NAMALWA (cell line): ENCODE results near the gene NEK6.

Source experiments
- DNase-seq: peaks from one replicate; pipeline ENCODE4 v3.0.0-alpha.2; 2015; ENCODE audit warnings: low spot score

Gene NEK6

GRCh38 chr9:124354346-124355038, 96.7 kb downstream of the NEK6 start:
- no peak for DNase-seq

- DNase-seq: no peak
Measured at GRCh38 chr9:124355039-124355940, 97.5 kb downstream of the NEK6 start.

GRCh38 chr9:124355941-124356744, 98.4 kb downstream of the NEK6 start:
- no peak for DNase-seq

GRCh38 chr9:124356745-124357390, 99.1 kb downstream of the NEK6 start:
- DNase-seq: no peak

- DNase-seq: peak; percentile 38
Measured at GRCh38 chr9:124357721-124358361, 100.1 kb downstream of the NEK6 start.

- no peak for DNase-seq
Measured at GRCh38 chr9:124358631-124359030, 100.9 kb downstream of the NEK6 start.

- DNase-seq: no peak
Measured at GRCh38 chr9:124359426-124359825, 101.7 kb downstream of the NEK6 start.

- DNase-seq: peak; percentile 20
Measured at GRCh38 chr9:124359855-124360678, 102.3 kb downstream of the NEK6 start.

- DNase-seq: no peak
Measured at GRCh38 chr9:124361128-124361527, 103.4 kb downstream of the NEK6 start.

- no peak for DNase-seq
Measured at GRCh38 chr9:124363326-124364096, 105.8 kb downstream of the NEK6 start.

GRCh38 chr9:124364141-124364540, 106.4 kb downstream of the NEK6 start:
- DNase-seq: no peak

GRCh38 chr9:124365036-124365435, 107.3 kb downstream of the NEK6 start:
- DNase-seq: no peak

- no peak for DNase-seq
Measured at GRCh38 chr9:124366476-124367220, 108.9 kb downstream of the NEK6 start.

GRCh38 chr9:124368692-124369091, 110.9 kb downstream of the NEK6 start:
- no peak for DNase-seq

GRCh38 chr9:124369231-124369797, 111.6 kb downstream of the NEK6 start:
- DNase-seq: no peak

GRCh38 chr9:124370896-124371582, 113.3 kb downstream of the NEK6 start:
- no peak for DNase-seq

GRCh38 chr9:124372038-124372437, 114.3 kb downstream of the NEK6 start:
- DNase-seq: no peak

GRCh38 chr9:124373386-124373785, 115.6 kb downstream of the NEK6 start:
- no peak for DNase-seq
